Parathyroid adenoma (tissue), 2 donors: Measurements from ENCODE around the gene MACF1.

Experiments
- H2AFZ ChIP-seq: fragments of 300-600 bp; sonication (generic); one replicate; pipeline ENCODE4 v1.7.0; 2017; ENCODE audit warnings: antibody characterized with exemption, mild to moderate bottlenecking
- H3K27ac ChIP-seq: fragments of 300-600 bp; sonication (generic); one replicate; pipeline ENCODE4 v1.7.0; 2017
- H3K27me3 ChIP-seq: fragments of 300-600 bp; sonication (generic); one replicate; pipeline ENCODE4 v1.7.0; 2017; ENCODE audit warnings: low read length; ENCODE audit not compliant: control insufficient read depth, insufficient read depth
- H3K36me3 ChIP-seq: fragments of 300-600 bp; sonication (generic); one replicate; pipeline ENCODE4 v1.7.0; 2017; ENCODE audit warnings: low read length; ENCODE audit not compliant: control insufficient read depth, insufficient read depth
- H3K4me1 ChIP-seq: fragments of 300-600 bp; sonication (generic); one replicate; pipeline ENCODE4 v1.7.0; 2017; ENCODE audit warnings: control low read depth
- H3K4me2 ChIP-seq: fragments of 300-600 bp; sonication (generic); one replicate; pipeline ENCODE4 v1.7.0; 2017; ENCODE audit warnings: low read length
- H3K4me3 ChIP-seq: fragments of 300-600 bp; sonication (generic); one replicate; pipeline ENCODE4 v1.7.0; 2017; ENCODE audit warnings: low read depth, low read length
- H3K79me2 ChIP-seq: fragments of 300-600 bp; sonication (generic); one replicate; pipeline ENCODE4 v1.7.0; 2017; ENCODE audit warnings: control low read depth
- H3K9ac ChIP-seq: fragments of 300-600 bp; sonication (generic); one replicate; pipeline ENCODE4 v1.7.0; 2017; ENCODE audit warnings: mild to moderate bottlenecking
- H3K9me3 ChIP-seq: fragments of 300-600 bp; sonication (generic); one replicate; pipeline ENCODE4 v1.7.0; 2017; ENCODE audit warnings: low read length; ENCODE audit not compliant: control insufficient read depth
- TF ChIP-seq, protein P1 (sequence below): fragments of 300-600 bp; sonication (generic); IDR thresholded peaks from one replicate; pipeline ENCODE4 v1.7.0; 2017; ENCODE audit warnings: antibody characterized with exemption, mild to moderate bottlenecking
- donor health status: primary hyperparathyroidism.

MACF1 gene

GRCh38 chr1:39452081-39452480 is 247.6 kb downstream of the MACF1 start:
- no peaks in the 10 kb centered on the region for H3K9me3 ChIP-seq
- no peaks in the 10 kb centered on the region for H3K36me3 ChIP-seq
- H3K79me2 ChIP-seq: no peaks in the 10 kb centered on the region
- no peaks in the 10 kb centered on the region for H3K27me3 ChIP-seq
- no peak overlapping the region for H3K9ac ChIP-seq
- TF ChIP-seq, protein P1, sequence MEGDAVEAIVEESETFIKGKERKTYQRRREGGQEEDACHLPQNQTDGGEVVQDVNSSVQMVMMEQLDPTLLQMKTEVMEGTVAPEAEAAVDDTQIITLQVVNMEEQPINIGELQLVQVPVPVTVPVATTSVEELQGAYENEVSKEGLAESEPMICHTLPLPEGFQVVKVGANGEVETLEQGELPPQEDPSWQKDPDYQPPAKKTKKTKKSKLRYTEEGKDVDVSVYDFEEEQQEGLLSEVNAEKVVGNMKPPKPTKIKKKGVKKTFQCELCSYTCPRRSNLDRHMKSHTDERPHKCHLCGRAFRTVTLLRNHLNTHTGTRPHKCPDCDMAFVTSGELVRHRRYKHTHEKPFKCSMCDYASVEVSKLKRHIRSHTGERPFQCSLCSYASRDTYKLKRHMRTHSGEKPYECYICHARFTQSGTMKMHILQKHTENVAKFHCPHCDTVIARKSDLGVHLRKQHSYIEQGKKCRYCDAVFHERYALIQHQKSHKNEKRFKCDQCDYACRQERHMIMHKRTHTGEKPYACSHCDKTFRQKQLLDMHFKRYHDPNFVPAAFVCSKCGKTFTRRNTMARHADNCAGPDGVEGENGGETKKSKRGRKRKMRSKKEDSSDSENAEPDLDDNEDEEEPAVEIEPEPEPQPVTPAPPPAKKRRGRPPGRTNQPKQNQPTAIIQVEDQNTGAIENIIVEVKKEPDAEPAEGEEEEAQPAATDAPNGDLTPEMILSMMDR: no peak
- no peak overlapping the region for H3K4me2 ChIP-seq
- no peak overlapping the region for H3K4me3 ChIP-seq
- H3K4me1 ChIP-seq: no peaks in the 10 kb centered on the region
- H3K27ac ChIP-seq: no peak overlapping the region
- no peak overlapping the region for H2AFZ ChIP-seq

- Histone ChIP-seq H3K9ac (no peak overlapping the region), H3K4me1 (no peaks in the 10 kb centered on the region), H3K27ac (no peak overlapping the region), H3K4me3 (no peak overlapping the region), H2AFZ (no peak overlapping the region), H3K27me3 (no peaks in the 10 kb centered on the region), H3K9me3 (no peaks in the 10 kb centered on the region), H3K79me2 (no peaks in the 10 kb centered on the region), H3K36me3 (no peaks in the 10 kb centered on the region), H3K4me2 (no peak overlapping the region)
- TF ChIP-seq, protein P1: no peak
Measured at GRCh38 chr1:39452540-39452939, 248.0 kb downstream of the MACF1 start.

DNA sequence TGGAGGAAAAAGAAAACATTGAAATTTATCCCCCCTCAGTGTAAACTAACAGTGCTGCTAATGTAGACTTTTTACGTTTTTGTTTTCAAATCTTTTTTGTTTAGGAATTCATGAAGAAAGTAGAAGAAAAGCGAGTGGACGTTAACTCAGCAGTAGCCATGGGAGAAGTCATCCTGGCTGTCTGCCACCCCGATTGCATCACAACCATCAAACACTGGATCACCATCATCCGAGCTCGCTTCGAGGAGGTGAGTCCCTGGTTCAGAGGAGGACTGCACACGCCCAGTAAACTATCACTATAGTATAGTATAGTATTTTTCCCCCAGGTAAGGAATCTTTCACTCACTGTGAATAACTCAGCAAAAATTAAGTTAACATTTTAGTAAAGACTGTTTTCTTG is 249.1 kb downstream of the MACF1 start:
- Histone ChIP-seq H3K4me1 (no peaks in the 10 kb centered on the region), H3K9ac (no peak overlapping the region), H3K9me3 (no peaks in the 10 kb centered on the region), H2AFZ (no peak overlapping the region), H3K79me2 (no peaks in the 10 kb centered on the region), H3K4me3 (no peak overlapping the region), H3K27me3 (no peaks in the 10 kb centered on the region), H3K4me2 (no peak overlapping the region), H3K27ac (no peak overlapping the region), H3K36me3 (no peaks in the 10 kb centered on the region)
- TF ChIP-seq, protein P1: no peak

DNA sequence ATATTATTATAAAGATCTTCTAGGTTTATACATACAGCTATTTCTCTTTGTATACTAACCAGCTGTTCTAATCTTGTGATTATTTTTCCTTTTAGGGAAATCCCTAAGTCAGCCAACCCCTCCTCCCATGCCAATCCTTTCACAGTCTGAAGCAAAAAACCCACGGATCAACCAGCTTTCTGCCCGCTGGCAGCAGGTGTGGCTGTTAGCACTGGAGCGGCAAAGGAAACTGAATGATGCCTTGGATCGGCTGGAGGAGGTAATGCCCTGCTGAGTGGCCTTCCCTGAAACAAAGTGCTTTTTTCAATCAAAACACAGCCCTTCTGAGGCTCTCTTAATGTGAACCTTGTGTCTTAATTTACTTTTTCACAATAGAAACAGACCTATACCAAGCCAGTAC is 254.5 kb downstream of the MACF1 start:
- Histone ChIP-seq H3K4me1 (no peaks in the 10 kb centered on the region), H3K9me3 (no peaks in the 10 kb centered on the region), H3K27me3 (no peaks in the 10 kb centered on the region), H2AFZ (no peak overlapping the region), H3K4me3 (no peak overlapping the region), H3K36me3 (no peaks in the 10 kb centered on the region), H3K9ac (no peak overlapping the region), H3K79me2 (no peaks in the 10 kb centered on the region), H3K4me2 (no peak overlapping the region), H3K27ac (no peak overlapping the region)
- TF ChIP-seq, protein P1: no peak

DNA sequence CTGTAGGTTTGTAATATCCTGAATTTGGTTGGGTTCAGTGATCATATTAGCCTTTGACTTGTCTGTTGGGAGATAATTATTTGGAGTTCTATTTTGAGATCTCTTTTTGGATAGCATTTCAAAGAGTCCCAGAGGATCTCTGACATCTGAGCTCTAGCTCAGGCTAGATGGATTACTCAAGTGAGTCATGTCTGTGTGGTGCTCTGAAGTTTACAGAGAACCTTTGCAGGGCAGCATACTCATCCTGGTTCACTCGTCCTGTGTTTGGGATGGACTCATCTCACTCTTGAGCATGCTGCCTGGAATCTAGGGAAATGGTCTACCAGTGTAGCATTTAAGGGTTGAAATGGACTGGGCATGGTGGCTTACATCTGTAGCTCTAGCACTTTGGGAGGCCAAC is 257.6 kb downstream of the MACF1 start:
- Histone ChIP-seq H3K27me3 (no peaks in the 10 kb centered on the region), H3K4me1 (no peaks in the 10 kb centered on the region), H2AFZ (no peak overlapping the region), H3K79me2 (no peaks in the 10 kb centered on the region), H3K36me3 (no peaks in the 10 kb centered on the region), H3K9ac (no peak overlapping the region), H3K4me2 (no peak overlapping the region), H3K27ac (no peak overlapping the region), H3K4me3 (no peak overlapping the region), H3K9me3 (no peaks in the 10 kb centered on the region)
- TF ChIP-seq, protein P1: no peak
